Mucosa of rectum (tissue), 2 donors: ENCODE measurements around the gene SP6.
A peak's percentile ranks its signal among the peaks of the same experiment; 100 is the strongest.

Experiments
- H3K27ac ChIP-seq, 2 donors: one replicate each; pipeline ENCODE4 v1.7.0; 2013; ENCODE audit warnings: inconsistent platforms in 2 of 2, low read depth in 2 of 2, low read length in 2 of 2
- H3K27me3 ChIP-seq, 2 donors: one replicate each; pipeline ENCODE4 v1.7.0; 2013; ENCODE audit warnings: low read length in 2 of 2; ENCODE audit not compliant: control insufficient read depth in 2 of 2, insufficient read depth in 2 of 2
- H3K36me3 ChIP-seq, 2 donors: one replicate each; pipeline ENCODE4 v1.7.0; 2013; ENCODE audit warnings: low read length in 2 of 2; ENCODE audit not compliant: control insufficient read depth in 2 of 2, insufficient read depth in 2 of 2
- H3K4me1 ChIP-seq, 2 donors: one replicate each; pipeline ENCODE4 v1.7.0; 2013; ENCODE audit warnings: low read length in 2 of 2, mild to moderate bottlenecking in 1 of 2; ENCODE audit not compliant: control insufficient read depth in 2 of 2, insufficient read depth in 2 of 2
- H3K4me3 ChIP-seq, 2 donors: one replicate each; pipeline ENCODE4 v1.7.0; 2013; ENCODE audit warnings: low read length in 2 of 2
- H3K9ac ChIP-seq, 2 donors: one replicate each; pipeline ENCODE4 v1.7.0; 2013; ENCODE audit warnings: low read length in 2 of 2, low read depth in 1 of 2, mild to moderate bottlenecking in 1 of 2
- H3K9me3 ChIP-seq, 2 donors: one replicate each; pipeline ENCODE4 v1.7.0; 2013; ENCODE audit warnings: low read length in 2 of 2; ENCODE audit not compliant: control insufficient read depth in 2 of 2
- donor health status: healthy.
- donor health status: Normal muscosa, but diverticular disease.

The SP6 gene

GRCh38 chr17:47844814-47845715 is 5.9 kb downstream of the SP6 start:
- Histone ChIP-seq H3K9me3 (no peaks in the 10 kb centered on the region), H3K36me3 (no peaks in the 10 kb centered on the region), H3K9ac (no peak overlapping the region), H3K27ac (no peak overlapping the region), H3K4me1 (peaks cover 23 to 31% of the 10 kb centered on the region in 2 donors), H3K4me3 (no peak overlapping the region), H3K27me3 (peaks cover 9 to 12% of the 10 kb centered on the region in 2 donors)

GRCh38 chr17:47844227-47844626 is 6.7 kb downstream of the SP6 start:
- Histone ChIP-seq H3K36me3 (no peaks in the 10 kb centered on the region), H3K27me3 (peaks cover 6 to 9% of the 10 kb centered on the region in 2 donors)

GRCh38 chr17:47843391-47843730 is 7.6 kb downstream of the SP6 start:
- Histone ChIP-seq H3K27me3 (peaks cover 2 to 3% of the 10 kb centered on the region in 2 donors), H3K9me3 (no peaks in the 10 kb centered on the region), H3K4me3 (no peak overlapping the region), H3K4me1 (peaks cover 26 to 30% of the 10 kb centered on the region in 2 donors), H3K36me3 (peaks cover 2 to 5% of the 10 kb centered on the region in 2 donors), H3K9ac (no peak overlapping the region), H3K27ac (no peak overlapping the region)

More at GRCh38 chr17:47844227-47844626, 6.7 kb downstream of the SP6 start:
- H3K4me1 ChIP-seq, result peaks cover 26 to 30% of the 10 kb centered on the region in 2 donors
- H3K27ac ChIP-seq, result no peak overlapping the region
- H3K9me3 ChIP-seq, result no peaks in the 10 kb centered on the region
- no peak overlapping the region for H3K4me3 ChIP-seq
- no peak overlapping the region for H3K9ac ChIP-seq

- Histone ChIP-seq H3K36me3 (peaks cover 6 to 7% of the 10 kb centered on the region in 2 donors), H3K27ac (peak overlapping the region; percentile 65 to 72), H3K9ac (peak overlapping the region; percentile 74 to 75), H3K27me3 (no peaks in the 10 kb centered on the region), H3K4me1 (peaks cover 26 to 30% of the 10 kb centered on the region in 2 donors), H3K4me3 (peak overlapping the region in 1 of 2 donors; percentile 92), H3K9me3 (no peaks in the 10 kb centered on the region)
These were observed 9.3 kb downstream of the SP6 start for GRCh38 chr17:47841488-47842291.

GRCh38 chr17:47840742-47841487 is 10.0 kb downstream of the SP6 start, which contains the start of gene SCRN2:
Gene SCRN2 (minus strand): TSS chr17:47841273. CDS start chr17:47840843, 430 bp downstream.
- Histone ChIP-seq H3K4me1 (peaks cover 26 to 30% of the 10 kb centered on the region in 2 donors), H3K9me3 (no peaks in the 10 kb centered on the region), H3K36me3 (peaks cover 11 to 14% of the 10 kb centered on the region in 2 donors), H3K27ac (peak within 1 kb of the TSS; percentile 65 to 72), H3K4me3 (peak within 1 kb of the TSS; percentile 86 to 92), H3K27me3 (no peaks in the 10 kb centered on the region), H3K9ac (peak within 1 kb of the TSS; percentile 74 to 75)

GRCh38 chr17:47840001-47840741 is 10.8 kb downstream of the SP6 start:
- Histone ChIP-seq H3K27ac (no peak overlapping the region), H3K27me3 (no peaks in the 10 kb centered on the region), H3K9ac (peak overlapping the region; percentile 66 to 75), H3K4me3 (peak overlapping the region; percentile 86 to 92), H3K4me1 (peaks cover 26 to 30% of the 10 kb centered on the region in 2 donors), H3K9me3 (no peaks in the 10 kb centered on the region), H3K36me3 (peaks cover 12 to 17% of the 10 kb centered on the region in 2 donors)

- peaks cover 26 to 30% of the 10 kb centered on the region in 2 donors for H3K4me1 ChIP-seq
- no peaks in the 10 kb centered on the region for H3K27me3 ChIP-seq
- no peak overlapping the region for H3K4me3 ChIP-seq
- H3K9me3 ChIP-seq, result no peaks in the 10 kb centered on the region
- H3K9ac ChIP-seq, result no peak overlapping the region
- H3K36me3 ChIP-seq, result peaks cover 12 to 17% of the 10 kb centered on the region in 2 donors
- H3K27ac ChIP-seq, result no peak overlapping the region
These were observed 11.9 kb downstream of the SP6 start for GRCh38 chr17:47839071-47839470.

GRCh38 chr17:47838636-47839035 is 12.3 kb downstream of the SP6 start:
- Histone ChIP-seq H3K4me3 (no peak overlapping the region), H3K4me1 (peaks cover 25 to 30% of the 10 kb centered on the region in 2 donors), H3K27ac (no peak overlapping the region), H3K9me3 (no peaks in the 10 kb centered on the region), H3K36me3 (peaks cover 12 to 17% of the 10 kb centered on the region in 2 donors), H3K9ac (no peak overlapping the region), H3K27me3 (no peaks in the 10 kb centered on the region)

GRCh38 chr17:47837401-47838039 is 13.4 kb downstream of the SP6 start:
- Histone ChIP-seq H3K9ac (no peak overlapping the region), H3K36me3 (peaks cover 12 to 17% of the 10 kb centered on the region in 2 donors), H3K27ac (no peak overlapping the region), H3K27me3 (no peaks in the 10 kb centered on the region), H3K9me3 (no peaks in the 10 kb centered on the region), H3K4me3 (no peak overlapping the region), H3K4me1 (peaks cover 20% of the 10 kb centered on the region in 2 donors)
